Measurements from ENCODE around the gene TWIST2. TPM values are rescaled to one million over a fixed set of nuclear protein-coding genes. Genes with fewer than 3 reads are reported as not detected.

Gene TWIST2
- total RNA-seq, 2 donors from 2014 or later = 7.5 to 40.5 TPM

- no peak for ATAC-seq
- no peak for DNase-seq
- intact Hi-C loops (cut with DNase I) = no loop called here
- Histone ChIP-seq H3K4me1 (no peaks in the 10 kb centered on the region), H3K4me3 (no peak overlapping the region), H3K27me3 (no peaks in the 10 kb centered on the region), H3K9me3 (no peaks in the 10 kb centered on the region), H3K27ac (no peak overlapping the region), H3K36me3 (replicated peaks in 1 of 2; ENCODE audit: insufficient read depth in 1 of 2, low read depth in 2 of 2) (no peaks in the 10 kb centered on the region)
- TF ChIP-seq POLR2A (IDR thresholded peaks at IDR 0.05) = no peak
- 49 to 54% methylated on average over 12 to 13 of the region's 13 CpGs for WGBS, 2 donors
Measured at GRCh38 chr2:238942726-238943300, 94.9 kb downstream of the TWIST2 start.

DNA sequence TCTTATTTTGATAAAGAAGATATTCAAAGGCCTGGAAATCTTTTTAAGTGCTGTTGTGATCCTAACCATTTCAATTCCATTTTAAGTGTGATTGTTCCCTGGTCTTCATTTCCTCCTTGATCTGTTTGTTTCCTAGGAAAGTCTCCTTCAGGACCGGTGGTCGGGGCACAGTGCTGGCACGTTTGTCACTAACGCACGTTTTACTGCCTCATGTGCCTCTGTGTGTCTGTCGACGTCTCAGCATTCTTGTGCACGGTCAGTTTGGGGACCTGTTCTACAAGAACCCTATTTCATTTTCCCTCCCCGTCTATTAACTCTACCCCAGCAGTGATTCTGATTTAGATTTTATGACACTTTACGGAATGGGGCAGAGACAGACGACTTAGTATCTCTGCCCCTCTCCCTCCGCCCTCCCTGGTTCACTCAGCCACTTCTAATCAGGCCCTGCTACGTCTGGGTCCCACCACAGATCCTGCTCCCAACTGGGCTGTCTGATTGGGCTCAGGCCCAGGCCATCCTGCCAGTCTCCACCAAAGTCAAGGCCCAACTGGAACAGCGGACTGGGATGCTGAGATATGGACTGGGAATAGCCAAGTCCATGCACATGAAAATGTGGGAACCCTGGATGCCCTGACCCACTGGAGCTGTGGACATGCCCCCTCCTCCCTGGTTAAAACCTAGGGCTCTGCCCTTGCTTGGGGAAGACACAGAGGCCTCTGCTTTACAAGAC lies 95.6 kb downstream of the TWIST2 start:
- intact Hi-C loops (cut with DNase I) = no loop called here
- H3K9me3 ChIP-seq = no peaks in the 10 kb centered on the region
- H3K4me3 ChIP-seq = no peak overlapping the region
- no peaks in the 10 kb centered on the region for H3K36me3 ChIP-seq (replicated peaks in 1 of 2; ENCODE audit: insufficient read depth in 1 of 2, low read depth in 2 of 2)
- no peaks in the 10 kb centered on the region for H3K4me1 ChIP-seq
- no peak overlapping the region for H3K27ac ChIP-seq
- H3K27me3 ChIP-seq = no peaks in the 10 kb centered on the region
- ATAC-seq = no peak
- DNase-seq = no peak
- 60 to 66% methylated on average over 14 of the region's 14 CpGs for whole genome bisulfite sequencing, 2 donors
- no peak for TF ChIP-seq POLR2A (IDR thresholded peaks at IDR 0.05)
- TF ChIP-seq, protein P1, sequence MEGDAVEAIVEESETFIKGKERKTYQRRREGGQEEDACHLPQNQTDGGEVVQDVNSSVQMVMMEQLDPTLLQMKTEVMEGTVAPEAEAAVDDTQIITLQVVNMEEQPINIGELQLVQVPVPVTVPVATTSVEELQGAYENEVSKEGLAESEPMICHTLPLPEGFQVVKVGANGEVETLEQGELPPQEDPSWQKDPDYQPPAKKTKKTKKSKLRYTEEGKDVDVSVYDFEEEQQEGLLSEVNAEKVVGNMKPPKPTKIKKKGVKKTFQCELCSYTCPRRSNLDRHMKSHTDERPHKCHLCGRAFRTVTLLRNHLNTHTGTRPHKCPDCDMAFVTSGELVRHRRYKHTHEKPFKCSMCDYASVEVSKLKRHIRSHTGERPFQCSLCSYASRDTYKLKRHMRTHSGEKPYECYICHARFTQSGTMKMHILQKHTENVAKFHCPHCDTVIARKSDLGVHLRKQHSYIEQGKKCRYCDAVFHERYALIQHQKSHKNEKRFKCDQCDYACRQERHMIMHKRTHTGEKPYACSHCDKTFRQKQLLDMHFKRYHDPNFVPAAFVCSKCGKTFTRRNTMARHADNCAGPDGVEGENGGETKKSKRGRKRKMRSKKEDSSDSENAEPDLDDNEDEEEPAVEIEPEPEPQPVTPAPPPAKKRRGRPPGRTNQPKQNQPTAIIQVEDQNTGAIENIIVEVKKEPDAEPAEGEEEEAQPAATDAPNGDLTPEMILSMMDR (IDR thresholded peaks at IDR 0.05) = no peak

GRCh38 chr2:238945433-238946150 lies 97.7 kb downstream of the TWIST2 start:
- TF ChIP-seq POLR2A (IDR thresholded peaks at IDR 0.05) = no peak
- TF ChIP-seq, protein P1 (IDR thresholded peaks at IDR 0.05) = peak in 3 of 7 experiments; percentile 12 to 24 (median 15)
- Histone ChIP-seq H3K36me3 (replicated peaks in 1 of 2; ENCODE audit: insufficient read depth in 1 of 2, low read depth in 2 of 2) (no peaks in the 10 kb centered on the region), H3K27ac (no peak overlapping the region), H3K27me3 (no peaks in the 10 kb centered on the region), H3K9me3 (no peaks in the 10 kb centered on the region), H3K4me3 (no peak overlapping the region), H3K4me1 (no peaks in the 10 kb centered on the region)
- 66 to 82% methylated on average over 5 of the region's 5 CpGs for WGBS, 2 donors
- ATAC-seq (no peak), DNase-seq (peak in 2 of 4 donors; percentile 25 to 26)
- intact Hi-C loops (cut with DNase I) = no loop called here

DNA sequence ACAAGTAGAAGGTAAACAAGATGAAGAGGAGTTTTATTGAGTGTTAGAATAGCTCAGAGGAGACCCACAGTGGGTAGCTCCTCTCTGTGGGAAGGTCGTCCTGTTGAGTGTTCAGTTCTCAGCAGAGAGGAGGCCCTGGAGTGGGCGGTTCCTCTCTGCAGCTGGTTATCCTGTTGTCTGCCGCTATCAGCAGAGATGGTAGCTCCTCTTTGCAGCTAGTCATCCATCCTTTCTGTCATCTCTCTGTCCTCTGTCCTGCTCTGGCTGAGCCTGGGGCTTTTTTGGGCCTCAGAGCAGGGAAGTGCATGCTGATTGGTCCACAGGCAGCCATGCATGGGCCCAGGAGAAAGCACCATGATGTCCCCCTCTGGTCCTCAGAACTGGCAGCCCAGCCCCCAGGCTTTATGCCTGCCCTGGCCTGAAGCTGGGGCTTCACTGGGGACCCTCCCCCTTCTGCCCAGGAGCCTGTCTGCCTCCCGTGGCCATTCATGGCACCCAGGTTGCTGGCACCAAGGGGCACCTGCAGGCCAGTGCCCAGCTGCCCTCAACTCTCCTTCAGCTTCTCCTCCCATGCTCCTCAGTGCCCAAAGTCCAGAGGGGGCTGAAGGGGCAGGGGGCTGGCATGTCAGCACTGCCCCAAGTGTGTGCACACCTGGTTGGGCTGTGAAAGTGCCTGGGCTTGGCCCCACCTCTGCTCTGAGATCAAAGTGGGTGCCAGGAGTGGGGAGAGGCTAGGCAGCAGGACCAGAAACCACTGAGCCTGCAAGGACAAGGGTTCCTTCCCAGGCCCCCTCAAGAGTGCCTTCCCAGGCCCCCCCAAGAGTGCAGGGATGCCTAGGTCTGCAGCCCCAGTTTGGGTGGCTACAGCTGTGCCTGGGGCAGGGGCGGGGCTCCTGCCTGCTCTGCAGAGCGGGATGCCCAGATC lies 98.7 kb downstream of the TWIST2 start:
- no peak for ATAC-seq
- H3K4me1 ChIP-seq = no peaks in the 10 kb centered on the region
- no peaks in the 10 kb centered on the region for H3K9me3 ChIP-seq
- no peak overlapping the region for H3K4me3 ChIP-seq
- H3K36me3 ChIP-seq (replicated peaks in 1 of 2; ENCODE audit: insufficient read depth in 1 of 2, low read depth in 2 of 2) = no peaks in the 10 kb centered on the region
- H3K27me3 ChIP-seq = no peaks in the 10 kb centered on the region
- H3K27ac ChIP-seq = no peak overlapping the region
- 79 to 93% methylated on average over 4 to 6 of the region's 6 CpGs for WGBS, 2 donors
- no peak for TF ChIP-seq POLR2A (IDR thresholded peaks at IDR 0.05)
- TF ChIP-seq, protein P1 (IDR thresholded peaks at IDR 0.05) = no peak
- intact Hi-C loops (cut with DNase I) = no loop called here
- DNase-seq = peak in 1 of 4 donors; percentile 3
